GM20000 (cell line): ENCODE data around the gene FOXF1.

ENCODE experiments used
- DNase-seq: peaks from one replicate; pipeline ENCODE4 v3.0.0; 2012; ENCODE audit warnings: low spot score
- TF ChIP-seq, protein P1 (sequence below): IDR thresholded peaks from 2 replicates; pipeline ENCODE4 v1.5.1; 2012; ENCODE audit warnings: mild to moderate bottlenecking, control low read depth; ENCODE audit errors: extremely low read depth, missing control alignments

FOXF1 gene

GRCh38 chr16:86492961-86493629 lies 17.2 kb upstream of the FOXF1 start:
- TF ChIP-seq, protein P1, sequence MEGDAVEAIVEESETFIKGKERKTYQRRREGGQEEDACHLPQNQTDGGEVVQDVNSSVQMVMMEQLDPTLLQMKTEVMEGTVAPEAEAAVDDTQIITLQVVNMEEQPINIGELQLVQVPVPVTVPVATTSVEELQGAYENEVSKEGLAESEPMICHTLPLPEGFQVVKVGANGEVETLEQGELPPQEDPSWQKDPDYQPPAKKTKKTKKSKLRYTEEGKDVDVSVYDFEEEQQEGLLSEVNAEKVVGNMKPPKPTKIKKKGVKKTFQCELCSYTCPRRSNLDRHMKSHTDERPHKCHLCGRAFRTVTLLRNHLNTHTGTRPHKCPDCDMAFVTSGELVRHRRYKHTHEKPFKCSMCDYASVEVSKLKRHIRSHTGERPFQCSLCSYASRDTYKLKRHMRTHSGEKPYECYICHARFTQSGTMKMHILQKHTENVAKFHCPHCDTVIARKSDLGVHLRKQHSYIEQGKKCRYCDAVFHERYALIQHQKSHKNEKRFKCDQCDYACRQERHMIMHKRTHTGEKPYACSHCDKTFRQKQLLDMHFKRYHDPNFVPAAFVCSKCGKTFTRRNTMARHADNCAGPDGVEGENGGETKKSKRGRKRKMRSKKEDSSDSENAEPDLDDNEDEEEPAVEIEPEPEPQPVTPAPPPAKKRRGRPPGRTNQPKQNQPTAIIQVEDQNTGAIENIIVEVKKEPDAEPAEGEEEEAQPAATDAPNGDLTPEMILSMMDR: no peak
- DNase-seq: no peak

DNA sequence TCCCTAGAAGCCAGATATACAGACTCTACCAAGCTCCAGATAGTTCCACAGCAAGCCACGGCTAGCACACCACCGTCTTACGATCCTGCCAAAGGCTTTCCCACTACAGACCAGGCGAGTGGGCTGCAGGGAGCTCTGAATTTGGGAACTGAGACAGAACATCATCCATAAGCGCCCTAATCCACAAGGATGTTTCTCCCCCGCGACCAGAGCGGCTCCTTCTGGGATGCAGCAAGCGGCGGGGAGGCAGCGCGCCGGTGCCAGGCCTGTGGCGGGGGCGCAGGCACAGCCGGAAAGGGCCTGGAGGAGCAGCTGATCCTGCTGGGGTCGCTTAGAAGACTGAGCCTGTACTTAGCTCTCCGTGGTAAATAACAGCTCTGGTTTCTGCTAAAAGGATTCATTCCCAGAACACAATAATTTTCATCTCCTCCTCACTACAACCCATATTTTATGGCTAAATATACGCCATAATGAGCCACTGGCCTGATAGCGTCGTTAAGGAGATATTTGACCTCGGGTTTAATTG lies 16.2 kb upstream of the FOXF1 start:
- no peak for DNase-seq
- TF ChIP-seq, protein P1: no peak

GRCh38 chr16:86494565-86495356 lies 15.6 kb upstream of the FOXF1 start:
- TF ChIP-seq, protein P1: no peak
- no peak for DNase-seq

DNA sequence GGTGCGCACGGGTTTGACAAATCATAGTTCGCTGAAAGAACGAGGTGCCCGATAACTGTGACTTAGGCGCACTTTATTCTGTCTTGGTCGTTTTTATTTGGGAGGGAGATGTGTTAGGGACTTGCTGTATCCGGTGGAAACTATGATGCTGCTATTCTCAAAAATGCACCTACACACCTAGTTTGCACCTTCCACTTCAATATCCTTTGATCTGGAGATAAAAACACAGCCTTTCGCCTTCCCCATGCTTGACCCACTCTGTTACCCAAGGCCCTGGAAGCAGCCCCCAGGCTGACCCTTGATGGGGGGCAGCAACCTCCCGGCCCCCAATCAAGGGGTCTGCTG lies 15.0 kb upstream of the FOXF1 start:
- no peak for DNase-seq
- TF ChIP-seq, protein P1: no peak

- DNase-seq: no peak
- TF ChIP-seq, protein P1: no peak
Measured at GRCh38 chr16:86495756-86496261, 14.5 kb upstream of the FOXF1 start.

- no peak for DNase-seq
- TF ChIP-seq, protein P1: no peak
Measured at GRCh38 chr16:86496262-86496928, 13.9 kb upstream of the FOXF1 start.
